GM19025 (cell line): ENCODE measurements around the gene STAP2.
"Not testable (repeated sequence)": the region's sequence is repeated elsewhere in the genome, so short reads cannot be mapped to it uniquely, and the experiment has no call there.

Experiments used
- ATAC-seq: cut with Tn5 transposase; IDR thresholded peaks from one replicate; pipeline ENCODE4 v1.9.1; 2021; ENCODE audit warnings: mild to moderate bottlenecking, low read depth, moderate library complexity; ENCODE audit not compliant: unreplicated experiment

Gene STAP2

GRCh38 chr19:4303819-4304537 is 34.6 kb downstream of the STAP2 start:
- no peak for ATAC-seq

GRCh38 chr19:4302243-4302640 is 36.4 kb downstream of the STAP2 start, which contains the start of gene TMIGD2:
TSS of gene TMIGD2 (minus strand) at chr19:4302389. CDS start at chr19:4302385, 4 bp downstream.
- ATAC-seq: no peak

- ATAC-seq: no peak
Measured at GRCh38 chr19:4301590-4302242, 36.9 kb downstream of the STAP2 start.

- ATAC-seq: no peak
Measured at GRCh38 chr19:4300589-4300988, 38.0 kb downstream of the STAP2 start.

- no peak for ATAC-seq
Measured at GRCh38 chr19:4298810-4299550, 39.6 kb downstream of the STAP2 start.

- ATAC-seq: no peak
Measured at GRCh38 chr19:4297901-4298809, 40.5 kb downstream of the STAP2 start.

GRCh38 chr19:4295972-4296771 is 42.5 kb downstream of the STAP2 start:
- no peak for ATAC-seq

- ATAC-seq: no peak
Measured at GRCh38 chr19:4294389-4294788, 44.2 kb downstream of the STAP2 start.

GRCh38 chr19:4292515-4292914 is 46.1 kb downstream of the STAP2 start:
- no peak for ATAC-seq

- no peak for ATAC-seq
Measured at GRCh38 chr19:4291184-4291732, 47.4 kb downstream of the STAP2 start.

GRCh38 chr19:4288091-4288777 is 50.4 kb downstream of the STAP2 start:
- ATAC-seq: no peak

- ATAC-seq: not testable (repeated sequence)
Measured at GRCh38 chr19:4286141-4286540, 52.5 kb downstream of the STAP2 start.

GRCh38 chr19:4284974-4285373 is 53.7 kb downstream of the STAP2 start:
- no peak for ATAC-seq

- no peak for ATAC-seq
Measured at GRCh38 chr19:4284176-4284958, 54.3 kb downstream of the STAP2 start.

- no peak for ATAC-seq
Measured at GRCh38 chr19:4279530-4280422, 58.9 kb downstream of the STAP2 start.

- ATAC-seq: no peak
Measured at GRCh38 chr19:4279267-4279529, 59.4 kb downstream of the STAP2 start.
